ENCODE measurements around the gene ZBTB12. TPM values are rescaled to one million over a fixed set of nuclear protein-coding genes. Genes with fewer than 3 reads are reported as not detected.

The ZBTB12 gene, protein sequence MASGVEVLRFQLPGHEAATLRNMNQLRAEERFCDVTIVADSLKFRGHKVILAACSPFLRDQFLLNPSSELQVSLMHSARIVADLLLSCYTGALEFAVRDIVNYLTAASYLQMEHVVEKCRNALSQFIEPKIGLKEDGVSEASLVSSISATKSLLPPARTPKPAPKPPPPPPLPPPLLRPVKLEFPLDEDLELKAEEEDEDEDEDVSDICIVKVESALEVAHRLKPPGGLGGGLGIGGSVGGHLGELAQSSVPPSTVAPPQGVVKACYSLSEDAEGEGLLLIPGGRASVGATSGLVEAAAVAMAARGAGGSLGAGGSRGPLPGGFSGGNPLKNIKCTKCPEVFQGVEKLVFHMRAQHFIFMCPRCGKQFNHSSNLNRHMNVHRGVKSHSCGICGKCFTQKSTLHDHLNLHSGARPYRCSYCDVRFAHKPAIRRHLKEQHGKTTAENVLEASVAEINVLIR
- total RNA-seq = 2.9 and 4.7 TPM in 2 replicates

DNA sequence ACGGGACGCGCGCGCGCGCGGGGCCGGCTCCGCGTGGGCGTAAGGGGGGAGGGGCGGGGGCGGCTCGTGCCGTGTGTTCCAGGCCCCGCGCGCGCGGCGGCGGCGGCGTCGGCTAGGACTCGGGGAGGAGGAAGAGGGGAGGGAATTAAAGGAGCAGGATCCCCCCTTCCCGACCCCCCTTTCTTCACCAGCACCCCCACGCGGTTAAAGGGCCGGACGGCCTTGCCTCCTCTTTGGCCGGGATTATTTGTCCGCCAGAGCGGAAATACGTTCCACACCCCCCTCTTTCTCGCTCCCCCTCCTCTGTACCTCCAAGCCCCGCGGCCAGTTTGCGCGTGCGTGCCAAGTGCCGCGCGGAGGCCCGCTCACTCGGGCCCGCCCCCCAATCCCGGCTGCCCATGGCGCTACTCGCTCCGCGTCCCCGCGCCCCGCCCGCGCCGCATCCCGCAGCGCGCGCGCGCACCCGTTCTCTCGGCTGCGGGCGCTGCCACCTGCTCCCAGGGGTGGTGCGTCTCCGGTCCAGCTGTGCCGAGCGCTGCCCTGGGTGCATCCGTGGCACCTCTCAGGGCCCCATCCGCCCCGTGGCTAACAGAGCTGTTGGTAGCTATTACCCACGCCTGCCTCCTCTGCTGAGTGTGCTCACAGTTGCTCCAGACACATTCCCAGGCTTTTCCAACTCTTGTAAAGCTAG is at the start of gene ZBTB12:
Gene ZBTB12, minus strand, starts transcription at position 134 of the 691 bp plus-strand sequence. CDS start 781 bp downstream, outside the sequence.

DNA sequence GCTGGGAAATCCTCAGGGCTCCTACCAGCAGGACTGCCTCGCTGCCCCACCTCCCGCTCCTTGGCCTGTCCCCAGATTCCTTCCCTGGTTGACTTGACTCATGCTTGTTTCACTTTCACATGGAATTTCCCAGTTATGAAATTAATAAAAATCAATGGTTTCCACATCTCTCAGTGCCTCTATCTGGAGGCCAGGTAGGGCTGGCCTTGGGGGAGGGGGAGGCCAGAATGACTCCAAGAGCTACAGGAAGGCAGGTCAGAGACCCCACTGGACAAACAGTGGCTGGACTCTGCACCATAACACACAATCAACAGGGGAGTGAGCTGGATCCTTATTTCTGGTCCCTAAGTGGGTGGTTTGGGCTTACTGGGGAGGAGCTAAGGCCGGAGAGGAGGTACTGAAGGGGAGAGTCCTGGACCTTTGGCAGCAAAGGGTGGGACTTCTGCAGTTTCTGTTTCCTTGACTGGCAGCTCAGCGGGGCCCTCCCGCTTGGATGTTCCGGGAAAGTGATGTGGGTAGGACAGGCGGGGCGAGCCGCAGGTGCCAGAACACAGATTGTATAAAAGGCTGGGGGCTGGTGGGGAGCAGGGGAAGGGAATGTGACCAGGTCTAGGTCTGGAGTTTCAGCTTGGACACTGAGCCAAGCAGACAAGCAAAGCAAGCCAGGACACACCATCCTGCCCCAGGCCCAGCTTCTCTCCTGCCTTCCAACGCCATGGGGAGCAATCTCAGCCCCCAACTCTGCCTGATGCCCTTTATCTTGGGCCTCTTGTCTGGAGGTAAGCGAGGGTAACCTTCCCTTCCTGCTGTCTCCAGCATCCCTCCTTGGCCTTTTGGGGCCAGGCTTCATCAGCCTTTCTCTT is 43.9 kb upstream of the ZBTB12 start, which contains the start of gene CFB:
Gene CFB, plus strand, starts transcription at position 589 of the 863 bp plus-strand sequence. Its CDS starts 127 bp downstream, at position 716.

DNA sequence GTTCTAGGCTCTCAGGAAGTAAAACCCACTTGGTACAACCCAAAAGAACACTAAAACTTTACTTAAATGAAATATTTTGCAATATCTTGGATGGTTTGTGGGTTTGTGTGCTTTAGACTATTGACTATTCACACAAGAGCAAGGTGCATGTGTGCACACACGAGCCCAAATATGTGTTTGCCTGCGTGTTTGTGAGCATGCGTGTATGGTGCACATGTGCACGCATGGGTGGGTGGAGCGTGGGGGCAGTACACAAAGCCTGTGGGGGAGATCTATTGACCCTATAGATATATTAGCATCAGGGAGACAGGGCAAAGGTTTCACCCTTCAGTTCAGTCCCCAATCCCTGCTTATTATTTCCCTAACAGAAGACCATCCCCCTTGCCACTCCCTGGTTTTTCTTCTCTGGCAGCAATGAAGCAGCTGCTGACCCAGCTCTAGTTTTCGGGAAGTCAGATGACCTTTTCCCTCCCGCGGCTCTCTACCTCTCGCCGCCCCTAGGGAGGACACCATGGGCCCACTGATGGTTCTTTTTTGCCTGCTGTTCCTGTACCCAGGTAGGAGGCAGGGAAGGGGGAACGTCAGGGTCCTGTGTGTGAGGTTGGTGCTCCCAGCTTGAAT is 25.5 kb upstream of the ZBTB12 start, which contains the start of gene C2:
Gene C2, plus strand, starts transcription at position 476 of the 621 bp plus-strand sequence. Its CDS starts 36 bp downstream, at position 512.

DNA sequence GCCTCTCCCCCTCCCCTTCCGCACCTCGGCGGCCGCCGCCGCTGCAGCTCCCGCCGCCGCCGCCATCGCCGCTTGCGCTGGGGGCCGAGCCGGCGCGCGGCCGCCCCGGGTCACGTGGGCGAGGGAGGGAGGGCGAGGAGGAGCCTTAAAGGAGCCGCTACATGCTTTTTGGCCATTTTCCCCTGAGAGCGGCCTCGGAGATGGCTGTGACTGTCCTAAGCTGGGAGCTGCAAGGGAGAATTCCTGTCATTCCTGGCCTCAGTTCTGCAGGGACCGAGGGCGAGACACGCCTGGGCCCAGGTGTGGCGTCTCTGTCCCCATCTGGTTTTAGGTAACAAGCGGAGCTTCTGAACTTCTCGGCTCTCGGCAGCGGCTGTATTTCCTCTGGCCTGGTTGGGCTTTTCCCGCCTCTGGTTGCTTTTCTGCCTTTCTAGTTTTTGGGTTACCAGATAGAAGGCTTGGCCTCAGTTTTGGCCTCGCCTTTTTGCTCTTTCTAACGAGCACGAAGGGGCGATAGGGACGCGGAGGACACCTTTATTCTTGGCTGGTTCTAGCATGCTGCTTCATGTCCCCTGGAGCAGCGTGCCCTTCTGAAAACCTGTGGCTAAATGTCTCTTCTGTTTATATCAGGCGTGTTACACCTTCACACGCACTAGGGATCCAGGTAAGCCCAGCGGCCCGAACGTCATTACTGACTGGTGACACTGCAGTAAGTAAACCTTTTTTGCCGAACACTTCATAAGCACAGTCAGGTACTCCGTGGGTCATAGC is 4.1 kb downstream of the ZBTB12 start, which contains the start of gene EHMT2:
Gene EHMT2, minus strand, starts transcription at position 87 of the 771 bp plus-strand sequence. Its CDS starts 21 bp downstream, at position 66.

DNA sequence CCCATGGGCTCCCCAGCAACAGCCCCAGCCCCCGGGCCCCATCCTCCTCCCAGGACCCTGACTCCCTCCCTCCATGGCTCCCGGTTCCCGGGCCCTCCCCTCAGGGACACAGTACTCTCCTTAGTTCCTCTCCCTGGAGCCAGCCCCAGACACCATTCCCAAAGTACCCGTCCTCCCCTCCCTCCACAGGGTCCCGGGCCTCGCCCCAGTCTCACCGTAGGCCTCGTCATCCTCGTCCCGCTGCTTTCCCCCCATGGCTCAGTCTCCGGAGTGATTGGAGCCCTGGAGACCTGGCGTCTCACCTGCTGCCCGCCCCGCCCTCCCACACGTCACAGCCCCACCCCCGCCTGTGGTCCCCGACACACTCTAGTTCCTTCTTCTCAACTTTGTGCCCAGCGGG is 23.2 kb downstream of the ZBTB12 start, which contains the start of gene SLC44A4:
Gene SLC44A4, minus strand, starts transcription at position 272 of the 400 bp plus-strand sequence. Its CDS starts 17 bp downstream, at position 255.

DNA sequence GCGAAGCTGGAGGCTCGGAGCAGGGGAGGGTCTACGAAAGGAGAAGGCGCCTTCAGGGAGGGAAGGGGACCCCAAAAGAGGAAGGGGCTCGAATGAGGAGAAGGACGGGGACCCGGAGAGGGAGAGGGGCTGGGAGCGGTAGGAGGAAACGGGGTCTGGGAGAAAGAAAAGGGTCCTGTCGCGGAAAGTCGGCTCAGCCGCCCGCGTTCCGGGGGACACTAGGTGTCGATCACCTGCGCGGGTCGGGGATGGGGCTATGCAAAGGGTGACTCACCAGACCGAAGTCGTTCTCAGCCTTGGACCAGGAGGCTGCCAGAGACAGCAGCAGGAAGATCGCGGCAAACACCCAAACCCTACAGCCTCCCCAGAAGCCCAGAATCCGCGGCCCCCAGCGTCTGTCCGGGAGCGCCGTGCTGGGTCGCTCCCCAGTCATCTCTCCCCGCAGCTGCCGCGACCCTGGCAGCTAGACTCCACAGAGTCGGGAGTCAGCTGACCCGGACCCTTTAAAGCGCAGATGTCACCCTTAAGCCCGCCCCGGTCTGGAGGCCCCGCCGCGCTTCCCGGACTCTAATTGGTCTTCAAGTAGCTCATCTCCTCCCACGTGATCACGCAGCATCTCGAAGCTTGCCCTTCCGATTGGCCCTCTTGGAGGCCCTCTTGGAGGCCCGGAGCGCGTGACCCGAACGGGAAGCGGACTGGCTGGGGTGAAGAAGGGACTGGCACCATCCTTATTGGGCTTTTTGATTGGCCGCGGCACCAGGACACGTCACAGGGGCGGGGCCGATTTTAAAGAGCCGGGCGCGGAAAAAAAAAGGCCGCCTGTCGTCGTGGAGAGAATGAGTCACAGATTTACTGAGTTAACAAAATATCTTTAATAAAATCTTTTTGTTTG is 39.3 kb downstream of the ZBTB12 start, which contains the start of gene NEU1:
Gene NEU1, minus strand, starts transcription at position 478 of the 892 bp plus-strand sequence. Its CDS starts 45 bp downstream, at position 433.

Small RNA genes lying within 50 kb of the gene (small RNA-seq; reads per million reads assigned to genes)
- not detected for gene AL645922.1

Other genes with a start within 250 kb of the ZBTB12 start
- gene BAG6, start 249.4 kb downstream of the ZBTB12 start, total RNA-seq = 161 and 237 TPM in 2 replicates
- 0.79 and 0.98 TPM in 2 replicates for gene APOM, start 246.2 kb downstream of the ZBTB12 start, total RNA-seq
- 25.3 and 25.9 TPM in 2 replicates for gene C6orf47, start 241.3 kb downstream of the ZBTB12 start, total RNA-seq
- 18.0 and 27.1 TPM in 2 replicates for gene GPANK1, start 237.1 kb downstream of the ZBTB12 start, total RNA-seq
- 185 and 211 TPM in 2 replicates for gene CSNK2B, start 236.0 kb downstream of the ZBTB12 start, total RNA-seq
- gene LY6G5B, start 232.1 kb downstream of the ZBTB12 start, total RNA-seq = 4.9 and 5.9 TPM in 2 replicates
- not detected in 2 replicates for gene LY6G5C, start 221.0 kb downstream of the ZBTB12 start, total RNA-seq
- gene ABHD16A, start 198.8 kb downstream of the ZBTB12 start, total RNA-seq = 42.8 and 64.6 TPM in 2 replicates
- gene LY6G6F, start 195.2 kb downstream of the ZBTB12 start, total RNA-seq = not detected in 2 replicates
- gene LY6G6D, start 186.7 kb downstream of the ZBTB12 start, total RNA-seq = not detected in 2 replicates
- gene LY6G6C, start 180.3 kb downstream of the ZBTB12 start, total RNA-seq = 0.39 and 3.5 TPM in 2 replicates
- gene MPIG6B, start 178.7 kb downstream of the ZBTB12 start, total RNA-seq = 0.39 and 0.54 TPM in 2 replicates
- gene DDAH2, start 172.8 kb downstream of the ZBTB12 start, total RNA-seq = 120 and 147 TPM in 2 replicates
- 568 and 799 TPM in 2 replicates for gene CLIC1, start 165.6 kb downstream of the ZBTB12 start, total RNA-seq
- gene MSH5, start 162.1 kb downstream of the ZBTB12 start, total RNA-seq = 7.9 and 8.6 TPM in 2 replicates
- gene SAPCD1, start 139.4 kb downstream of the ZBTB12 start, total RNA-seq = 0.79 TPM in 1 of 2 replicates, not detected in the other
- 3.8 and 4.7 TPM in 2 replicates for gene VWA7, start 124.8 kb downstream of the ZBTB12 start, total RNA-seq
- gene VARS1, start 106.3 kb downstream of the ZBTB12 start, total RNA-seq = 30.2 and 90.0 TPM in 2 replicates
- gene LSM2, start 95.1 kb downstream of the ZBTB12 start, total RNA-seq = 20.4 and 36.8 TPM in 2 replicates
- 0.11 and 1.6 TPM in 2 replicates for gene HSPA1L, start 86.8 kb downstream of the ZBTB12 start, total RNA-seq
- gene HSPA1A, start 86.5 kb downstream of the ZBTB12 start, total RNA-seq = 65.7 and 80.9 TPM in 2 replicates
- 46.0 and 136 TPM in 2 replicates for gene HSPA1B, start 74.3 kb downstream of the ZBTB12 start, total RNA-seq
- gene NEU1, start 39.3 kb downstream of the ZBTB12 start, total RNA-seq = 53.0 and 62.0 TPM in 2 replicates
- gene SLC44A4, start 23.1 kb downstream of the ZBTB12 start, total RNA-seq = 0.11 TPM in 1 of 2 replicates, not detected in the other
- gene EHMT2, start 4.4 kb downstream of the ZBTB12 start, total RNA-seq = 47.1 and 61.5 TPM in 2 replicates
- gene C2, start 25.6 kb upstream of the ZBTB12 start, total RNA-seq = 0.22 and 1.6 TPM in 2 replicates
- gene CFB, start 44.0 kb upstream of the ZBTB12 start, total RNA-seq = 0.39 TPM in 1 of 2 replicates, not detected in the other
- 82.8 and 105 TPM in 2 replicates for gene NELFE, start 56.9 kb upstream of the ZBTB12 start, total RNA-seq
- gene SKIC2, start 57.1 kb upstream of the ZBTB12 start, total RNA-seq = 63.2 and 74.0 TPM in 2 replicates
- 23.9 and 28.6 TPM in 2 replicates for gene DXO, start 70.1 kb upstream of the ZBTB12 start, total RNA-seq
- 2.2 and 6.3 TPM in 2 replicates for gene C4A, start 80.0 kb upstream of the ZBTB12 start, total RNA-seq
- 4.2 and 6.3 TPM in 2 replicates for gene C4B, start 112.7 kb upstream of the ZBTB12 start, total RNA-seq
- gene CYP21A2, start 136.3 kb upstream of the ZBTB12 start, total RNA-seq = 0.22 TPM in 1 of 2 replicates, not detected in the other
- gene TNXB, start 207.3 kb upstream of the ZBTB12 start, total RNA-seq = 168 and 255 TPM in 2 replicates
- 26.0 and 36.9 TPM in 2 replicates for gene ATF6B, start 226.2 kb upstream of the ZBTB12 start, total RNA-seq
- 9.8 and 12.9 TPM in 2 replicates for gene FKBPL, start 228.2 kb upstream of the ZBTB12 start, total RNA-seq
- gene PRRT1, start 249.9 kb upstream of the ZBTB12 start, total RNA-seq = 0.11 and 0.79 TPM in 2 replicates